ENCODE results near the gene NOL4L.
"Not testable (repeated sequence)": the region's sequence is repeated elsewhere in the genome, so short reads cannot be mapped to it uniquely, and the experiment has no call there.

The NOL4L gene

GRCh38 chr20:32507998-32508774 is 76.9 kb downstream of the NOL4L start:
- DNase-seq (ENCODE audit: low read depth), result no peak

GRCh38 chr20:32506721-32507120 is 78.4 kb downstream of the NOL4L start:
- DNase-seq (ENCODE audit: low read depth), result no peak

- DNase-seq (ENCODE audit: low read depth), result no peak
Observed at GRCh38 chr20:32505723-32506473, 79.2 kb downstream of the NOL4L start.

GRCh38 chr20:32501709-32502108 is 83.4 kb downstream of the NOL4L start:
- no peak for DNase-seq (ENCODE audit: low read depth)

- no peak for DNase-seq (ENCODE audit: low read depth)
Observed at GRCh38 chr20:32497589-32498224, 87.4 kb downstream of the NOL4L start.

- no peak for DNase-seq (ENCODE audit: low read depth)
Observed at GRCh38 chr20:32496811-32497533, 88.2 kb downstream of the NOL4L start.

- no peak for DNase-seq (ENCODE audit: low read depth)
Observed at GRCh38 chr20:32495949-32496348, 89.2 kb downstream of the NOL4L start.

- DNase-seq (ENCODE audit: low read depth), result no peak
Observed at GRCh38 chr20:32495217-32495565, 89.9 kb downstream of the NOL4L start.

- DNase-seq (ENCODE audit: low read depth), result no peak
Observed at GRCh38 chr20:32494483-32495216, 90.5 kb downstream of the NOL4L start.

GRCh38 chr20:32493356-32493755 is 91.8 kb downstream of the NOL4L start:
- no peak for DNase-seq (ENCODE audit: low read depth)

GRCh38 chr20:32491764-32492151 is 93.4 kb downstream of the NOL4L start:
- not testable (repeated sequence) for DNase-seq (ENCODE audit: low read depth)

- DNase-seq (ENCODE audit: low read depth), result no peak
Observed at GRCh38 chr20:32490942-32491763, 94.0 kb downstream of the NOL4L start.

- DNase-seq (ENCODE audit: low read depth), result no peak
Observed at GRCh38 chr20:32488066-32488838, 96.9 kb downstream of the NOL4L start.

GRCh38 chr20:32487381-32487780 is 97.8 kb downstream of the NOL4L start:
- DNase-seq (ENCODE audit: low read depth), result no peak

GRCh38 chr20:32485770-32486478 is 99.2 kb downstream of the NOL4L start:
- no peak for DNase-seq (ENCODE audit: low read depth)

GRCh38 chr20:32484958-32485769 is 100.0 kb downstream of the NOL4L start:
- peak; percentile 63 for DNase-seq (ENCODE audit: low read depth)

- DNase-seq (ENCODE audit: low read depth), result no peak
Observed at GRCh38 chr20:32484225-32484957, 100.7 kb downstream of the NOL4L start.
